Omental fat pad (tissue), 4 donors: ENCODE data around the gene EEPD1. TPM values are rescaled to one million over a fixed set of nuclear protein-coding genes. Genes with fewer than 3 reads are reported as not detected.
"Not testable (repeated sequence)": the region's sequence is repeated elsewhere in the genome, so short reads cannot be mapped to it uniquely, and the experiment has no call there.

Experiments used
- ATAC-seq: fragments of 150-250 bp; one replicate; pipeline ENCODE4 v1.9.1; 2016; ENCODE audit warnings: mild to moderate bottlenecking, moderate library complexity; ENCODE audit not compliant: low FRiP score
- DNase-seq: peaks from one replicate; pipeline ENCODE4 v3.0.0-alpha.2; 2019; ENCODE audit warnings: low spot score
- total RNA-seq, 4 donors: library from RNA; depleted of rRNA; stranded (reverse); fragments of >200 nt; gene quantifications; one replicate each; pipeline ENCODE4 v1.1.0, GENCODE V29; 2016
- TF ChIP-seq, protein P1 (sequence below), 3 donors: fragments of 450-650 bp; IDR thresholded peaks; one replicate each; pipeline ENCODE4 v1.5.1; 2016 to 2017; ENCODE audit warnings: antibody characterized with exemption in 3 of 3, mild to moderate bottlenecking in 3 of 3, moderate library complexity in 2 of 3

The EEPD1 gene
- total RNA-seq, 4 donors from 2014 or later: 6.5 to 23.0 (median 20.1) TPM

GRCh38 chr7:36253699-36254098 is 100.6 kb downstream of the EEPD1 start:
- DNase-seq (no peak), ATAC-seq (no peak)
- TF ChIP-seq, protein P1, sequence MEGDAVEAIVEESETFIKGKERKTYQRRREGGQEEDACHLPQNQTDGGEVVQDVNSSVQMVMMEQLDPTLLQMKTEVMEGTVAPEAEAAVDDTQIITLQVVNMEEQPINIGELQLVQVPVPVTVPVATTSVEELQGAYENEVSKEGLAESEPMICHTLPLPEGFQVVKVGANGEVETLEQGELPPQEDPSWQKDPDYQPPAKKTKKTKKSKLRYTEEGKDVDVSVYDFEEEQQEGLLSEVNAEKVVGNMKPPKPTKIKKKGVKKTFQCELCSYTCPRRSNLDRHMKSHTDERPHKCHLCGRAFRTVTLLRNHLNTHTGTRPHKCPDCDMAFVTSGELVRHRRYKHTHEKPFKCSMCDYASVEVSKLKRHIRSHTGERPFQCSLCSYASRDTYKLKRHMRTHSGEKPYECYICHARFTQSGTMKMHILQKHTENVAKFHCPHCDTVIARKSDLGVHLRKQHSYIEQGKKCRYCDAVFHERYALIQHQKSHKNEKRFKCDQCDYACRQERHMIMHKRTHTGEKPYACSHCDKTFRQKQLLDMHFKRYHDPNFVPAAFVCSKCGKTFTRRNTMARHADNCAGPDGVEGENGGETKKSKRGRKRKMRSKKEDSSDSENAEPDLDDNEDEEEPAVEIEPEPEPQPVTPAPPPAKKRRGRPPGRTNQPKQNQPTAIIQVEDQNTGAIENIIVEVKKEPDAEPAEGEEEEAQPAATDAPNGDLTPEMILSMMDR (IDR thresholded peaks at IDR 0.05): no peak

DNA sequence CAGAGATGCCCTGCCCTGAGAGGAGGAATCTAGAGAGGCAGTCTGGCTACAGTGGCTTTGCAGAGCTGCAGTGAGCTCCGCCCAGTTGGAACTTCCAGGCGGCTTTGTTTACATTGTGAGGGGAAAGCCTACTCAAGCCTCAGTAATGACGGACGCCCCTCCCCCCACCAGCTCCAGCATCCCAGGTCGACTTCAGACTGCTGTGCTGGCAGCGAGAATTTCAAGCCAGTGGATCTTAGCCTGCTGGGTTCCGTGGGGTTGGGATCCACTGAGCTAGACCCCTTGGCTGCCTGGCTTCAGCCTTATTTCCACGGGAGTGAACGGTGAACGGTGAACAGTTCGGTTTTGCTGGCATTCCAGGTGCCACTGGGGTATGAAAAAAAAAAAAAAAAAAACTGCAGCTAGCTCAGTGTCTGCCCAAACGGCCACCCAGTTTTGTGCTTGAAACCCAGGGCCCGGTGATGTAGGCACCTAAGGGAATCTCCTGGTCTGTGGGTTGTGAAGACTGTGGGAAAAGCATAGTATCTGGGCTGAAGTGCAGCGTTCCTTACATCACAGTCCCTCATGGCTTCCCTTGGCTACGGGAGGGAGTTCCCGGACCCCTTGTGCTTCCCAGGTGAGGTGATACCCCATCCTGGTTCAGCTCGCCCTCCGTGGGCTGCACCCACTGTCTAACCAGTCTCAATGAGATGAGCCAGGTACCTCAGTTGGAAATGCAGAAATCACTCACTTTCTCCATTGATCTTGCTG is 105.6 kb downstream of the EEPD1 start:
- ATAC-seq, DNase-seq: not testable (repeated sequence)

DNA sequence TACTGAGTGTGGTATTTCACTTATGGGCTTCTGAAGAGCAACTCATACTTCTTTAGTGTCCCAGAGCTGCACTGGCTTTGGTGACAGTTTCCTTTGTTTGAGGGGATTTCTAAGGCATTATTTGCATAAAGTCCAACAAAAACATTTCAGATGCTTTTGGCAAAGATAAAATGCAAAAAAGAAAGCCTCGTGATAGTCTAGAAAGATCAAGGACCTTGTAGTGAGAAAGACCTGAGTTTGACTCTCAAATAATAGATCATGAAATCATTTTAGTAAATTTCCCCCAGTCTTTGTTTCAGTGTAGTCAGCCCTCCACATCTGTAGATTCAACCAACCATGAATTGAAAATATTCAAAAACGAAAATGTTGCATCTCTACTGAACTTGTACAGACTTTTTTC is 107.4 kb downstream of the EEPD1 start:
- ATAC-seq: no peak
- DNase-seq: no peak
- TF ChIP-seq, protein P1 (IDR thresholded peaks at IDR 0.05): no peak

DNA sequence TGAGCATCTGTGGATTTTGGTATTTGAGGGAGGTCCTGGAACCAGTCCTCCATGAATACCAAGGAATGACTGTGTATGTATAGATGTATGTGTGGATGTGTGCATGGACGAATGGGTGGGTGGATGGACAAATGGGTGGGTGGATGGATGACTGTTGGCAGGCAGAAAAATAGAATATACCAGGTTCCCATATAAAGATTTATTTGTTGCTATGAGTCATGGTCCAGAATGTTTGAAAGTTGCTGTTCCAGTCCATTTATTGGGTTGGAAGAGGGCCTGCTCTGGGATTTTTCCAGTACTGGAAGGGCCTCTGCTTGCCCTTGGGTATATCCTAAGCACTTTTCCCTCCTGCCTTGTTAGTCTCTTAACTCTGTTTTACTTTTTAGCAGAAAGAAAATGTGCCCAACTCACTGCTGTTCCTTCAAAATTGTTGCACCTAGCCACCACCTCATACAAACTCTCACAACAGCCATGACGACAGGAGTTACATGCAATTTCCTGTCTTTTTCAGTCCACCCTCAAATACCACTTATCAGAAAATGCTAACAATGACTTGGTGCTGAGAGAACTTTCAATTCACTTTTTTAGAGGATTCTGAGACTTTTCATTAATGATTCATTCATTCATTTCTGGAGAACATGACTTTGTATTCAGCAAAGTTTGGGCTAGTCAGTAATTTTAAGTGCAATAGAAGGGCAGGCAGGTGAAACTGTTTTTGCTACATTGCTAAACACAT is 108.1 kb downstream of the EEPD1 start:
- TF ChIP-seq, protein P1 (IDR thresholded peaks at IDR 0.05): no peak
- DNase-seq (no peak), ATAC-seq (no peak)

DNA sequence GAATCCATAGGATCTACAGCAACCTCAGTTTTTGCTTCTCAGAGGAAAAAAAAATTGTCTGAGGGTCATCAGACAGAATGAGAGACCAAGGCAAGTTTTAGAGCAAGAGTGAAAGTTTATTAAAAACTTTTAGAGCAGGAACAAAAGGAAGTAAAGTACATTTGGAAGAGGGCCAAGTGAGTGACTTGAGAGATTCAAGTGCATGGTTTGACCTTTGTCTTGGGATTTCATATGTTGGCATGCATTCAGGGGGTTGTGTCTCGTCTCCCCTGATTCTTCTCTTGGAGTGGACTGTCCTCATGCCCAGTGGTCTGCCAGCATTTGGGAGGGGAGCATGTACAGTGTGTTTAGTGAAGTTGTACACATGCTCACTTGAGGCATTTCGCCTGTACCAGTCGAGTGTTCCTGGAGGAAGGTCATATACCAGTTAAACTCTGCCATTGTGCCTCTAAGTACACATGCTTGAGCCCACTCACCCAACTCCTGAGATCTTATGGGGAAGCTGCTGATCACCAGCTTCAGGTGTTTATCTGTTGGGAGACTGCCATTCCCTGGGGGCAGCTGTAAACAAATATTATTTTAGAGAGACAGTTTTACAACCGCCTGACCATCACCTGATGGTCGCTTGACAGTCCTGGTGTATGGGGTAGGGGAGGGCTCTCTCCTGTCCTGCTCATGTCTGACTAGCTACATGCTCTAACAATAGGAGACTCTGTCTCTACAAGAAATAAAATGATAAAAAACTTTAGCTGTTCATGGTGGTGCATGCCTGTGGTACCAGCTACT is 109.4 kb downstream of the EEPD1 start:
- TF ChIP-seq, protein P1 (IDR thresholded peaks at IDR 0.05): no peak
- DNase-seq (no peak), ATAC-seq (no peak)

- no peak for DNase-seq
- TF ChIP-seq, protein P1 (IDR thresholded peaks at IDR 0.05): no peak
- ATAC-seq: no peak
Measured at GRCh38 chr7:36263095-36263484, 110.0 kb downstream of the EEPD1 start.

DNA sequence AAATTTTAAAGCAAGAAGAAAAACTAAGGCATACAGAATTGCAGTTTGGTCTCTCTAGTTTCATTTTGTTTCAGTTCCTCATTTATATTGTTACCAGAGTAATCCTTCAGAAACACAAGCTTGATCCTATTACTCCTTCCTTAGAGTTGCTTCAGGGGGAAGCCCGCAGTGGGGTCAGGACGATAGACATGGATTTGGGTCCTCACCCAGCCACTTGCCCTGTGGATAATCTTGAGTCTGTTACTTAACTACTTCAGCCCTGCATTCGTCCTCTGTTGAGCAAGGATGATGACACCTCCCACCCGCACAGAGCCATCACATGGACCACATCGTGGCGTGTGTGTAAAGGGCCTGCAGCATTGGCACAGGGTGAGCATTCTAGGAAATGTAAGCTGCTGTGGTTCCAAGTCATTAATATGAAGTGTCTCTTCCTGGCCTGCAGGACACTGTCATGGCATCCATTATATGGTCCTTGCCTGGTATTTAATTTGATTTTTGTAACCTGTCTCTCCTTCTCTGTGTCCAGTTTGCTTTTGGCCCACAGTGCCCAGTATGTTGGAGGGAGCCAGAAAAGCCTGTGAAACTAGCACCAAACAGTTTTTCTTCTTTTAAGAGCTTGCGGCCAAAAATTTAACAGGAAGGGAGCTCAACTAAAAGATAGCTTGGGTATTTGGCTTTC is 111.2 kb downstream of the EEPD1 start:
- ATAC-seq (peak; percentile 48), DNase-seq (no peak)
- TF ChIP-seq, protein P1 (IDR thresholded peaks at IDR 0.05): no peak
